IPS DF 6.9 (cell line): ENCODE results near the gene ARFIP1.
A peak's percentile ranks its signal among the peaks of the same experiment; 100 is the strongest.

ENCODE experiments used
- DNase-seq: peaks from one replicate; pipeline ENCODE4 v3.0.0-alpha.2; 2013; ENCODE audit warnings: low read depth, low spot score
- H3K27ac ChIP-seq: one replicate; pipeline ENCODE4 v1.5.1; 2013; ENCODE audit warnings: low read length, control low read depth
- H3K27me3 ChIP-seq: 2 replicates; pipeline ENCODE4 v1.6.1; 2013; ENCODE audit warnings: mild to moderate bottlenecking, low read length; ENCODE audit not compliant: control insufficient read depth, insufficient read depth
- H3K36me3 ChIP-seq: 2 replicates; pipeline ENCODE4 v1.6.1; 2013; ENCODE audit warnings: low read length; ENCODE audit not compliant: control insufficient read depth, insufficient read depth
- H3K4me1 ChIP-seq: 2 replicates; pipeline ENCODE4 v1.6.1; 2013; ENCODE audit warnings: low read length; ENCODE audit not compliant: control insufficient read depth, insufficient read depth
- H3K4me3 ChIP-seq: 2 replicates; pipeline ENCODE4 v1.5.1; 2013; ENCODE audit warnings: mild to moderate bottlenecking, low read length
- H3K9me3 ChIP-seq: 2 replicates; pipeline ENCODE4 v1.6.1; 2013; ENCODE audit warnings: low read length, inconsistent platforms; ENCODE audit not compliant: control insufficient read depth, insufficient read depth
- WGBS: extraction: QIAGEN DNeasy Blood & Tissue Kit; methylation state at CpG from one replicate; pipeline ENCODE4 v1.1.7; 2013; ENCODE audit warnings: mixed read lengths, missing lambda C conversion rate; ENCODE audit not compliant: insufficient read length, insufficient coverage; 5-methylcytosine and 5-hydroxymethylcytosine counted together

ARFIP1 gene

DNA sequence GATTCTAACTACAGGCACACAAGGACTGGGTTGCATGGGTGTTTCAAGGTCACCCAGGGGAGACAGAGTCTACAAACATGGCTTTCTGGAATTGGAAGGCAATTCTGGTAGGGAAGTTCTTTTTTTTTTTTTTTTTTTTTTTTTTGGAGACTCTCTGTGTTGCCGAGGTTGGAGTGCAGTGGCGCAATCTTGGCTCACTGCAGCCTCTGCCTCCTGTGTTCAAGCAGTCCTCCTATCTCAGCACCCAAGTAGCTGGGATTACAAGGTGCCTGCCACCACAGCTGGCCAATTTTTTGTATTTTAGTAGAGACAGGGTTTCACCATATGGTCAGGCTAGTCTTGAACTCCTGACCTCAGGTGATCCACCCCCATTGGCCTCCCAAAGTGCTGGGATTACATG, 140.1 kb downstream of the ARFIP1 start:
- Histone ChIP-seq H3K4me1 (no peaks in the 10 kb centered on the region), H3K36me3 (no peaks in the 10 kb centered on the region), H3K9me3 (no peaks in the 10 kb centered on the region), H3K27ac (no peak overlapping the region), H3K27me3 (no peaks in the 10 kb centered on the region), H3K4me3 (no peak overlapping the region)
- no peak for DNase-seq
- WGBS = no CpG with 5 or more reads among the region's 2 CpGs

DNA sequence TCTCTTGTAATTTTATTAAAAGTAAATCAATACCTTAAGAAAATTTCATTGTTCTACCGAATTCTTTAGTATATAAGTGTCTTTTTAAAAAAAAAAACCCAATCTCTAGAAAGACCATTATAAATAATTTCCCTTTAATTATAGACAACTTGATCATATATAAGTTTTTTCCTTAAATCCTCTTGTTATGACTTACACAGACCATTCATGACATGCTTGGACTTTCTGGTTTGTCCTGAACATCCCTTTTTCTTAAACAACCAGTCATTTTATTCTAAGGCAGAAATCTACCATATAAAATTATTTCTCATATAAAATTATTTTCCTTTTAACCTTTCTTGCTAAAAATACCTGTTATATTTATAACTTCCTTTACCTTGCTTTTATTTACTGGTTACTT, 141.0 kb downstream of the ARFIP1 start:
- no peaks in the 10 kb centered on the region for H3K9me3 ChIP-seq
- no peak overlapping the region for H3K27ac ChIP-seq
- no peaks in the 10 kb centered on the region for H3K36me3 ChIP-seq
- DNase-seq = no peak
- H3K4me1 ChIP-seq = no peaks in the 10 kb centered on the region; the same call in 1 of the 2 replicates
- no peak overlapping the region for H3K4me3 ChIP-seq
- WGBS = no CpG with 5 or more reads among the region's 1 CpG
- H3K27me3 ChIP-seq = no peaks in the 10 kb centered on the region

DNA sequence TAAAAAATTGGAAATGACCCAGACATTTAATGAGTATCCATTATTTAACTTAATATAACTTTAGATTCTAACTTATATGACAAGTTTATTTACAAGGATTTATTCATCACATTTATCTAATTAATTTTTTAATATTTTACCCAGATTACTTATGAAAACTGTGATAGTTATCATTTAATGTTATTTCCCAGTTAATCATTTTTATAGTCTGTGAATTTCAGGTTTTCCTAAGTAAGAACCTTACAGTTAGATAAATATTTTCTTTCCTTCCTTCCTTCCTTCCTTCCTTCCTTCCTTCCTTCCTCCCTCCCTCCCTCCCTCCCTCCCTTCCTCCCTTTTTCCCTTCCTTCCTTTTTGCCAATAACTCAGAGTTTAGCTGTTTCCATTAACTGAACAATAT, 141.5 kb downstream of the ARFIP1 start:
- H3K4me3 ChIP-seq = no peak overlapping the region
- no peaks in the 10 kb centered on the region for H3K9me3 ChIP-seq
- H3K27ac ChIP-seq = no peak overlapping the region
- H3K27me3 ChIP-seq = no peaks in the 10 kb centered on the region
- DNase-seq = no peak
- no peaks in the 10 kb centered on the region for H3K36me3 ChIP-seq
- no peaks in the 10 kb centered on the region; the same call in 1 of the 2 replicates for H3K4me1 ChIP-seq

- Histone ChIP-seq H3K9me3 (no peaks in the 10 kb centered on the region), H3K4me1 (peaks cover 7% of the 10 kb centered on the region; the same call in 1 of the 2 replicates), H3K4me3 (no peak overlapping the region), H3K27ac (no peak overlapping the region), H3K27me3 (no peaks in the 10 kb centered on the region), H3K36me3 (no peaks in the 10 kb centered on the region)
- no CpG with 5 or more reads among the region's 1 CpG for whole genome bisulfite sequencing
- no peak for DNase-seq
Measured at GRCh38 chr4:152925851-152926250, 146.1 kb downstream of the ARFIP1 start.

DNA sequence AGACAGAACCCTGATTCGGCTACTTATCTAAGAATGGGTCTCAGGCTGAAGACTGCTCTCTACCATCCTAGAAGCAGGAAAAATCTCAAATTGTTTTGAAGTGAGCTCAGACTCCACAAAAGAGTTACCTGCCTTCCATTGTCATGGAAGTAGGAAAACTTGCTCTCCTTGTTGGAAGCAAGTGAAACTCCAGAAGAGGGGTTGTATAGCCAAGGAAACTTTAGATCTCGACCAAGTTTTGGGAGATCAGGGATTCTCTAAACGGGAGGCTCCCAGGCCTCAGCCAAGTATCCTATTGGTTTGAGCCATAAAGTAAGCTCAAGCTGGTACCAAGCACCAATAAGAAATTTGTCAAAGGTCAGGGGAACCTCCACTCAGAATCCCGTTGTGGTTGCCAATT, 147.2 kb downstream of the ARFIP1 start:
- WGBS = no CpG with 5 or more reads among the region's 4 CpGs
- no peak for DNase-seq
- Histone ChIP-seq H3K27me3 (no peaks in the 10 kb centered on the region), H3K4me1 (peaks cover 7% of the 10 kb centered on the region; the same call in 1 of the 2 replicates), H3K4me3 (no peak overlapping the region), H3K9me3 (no peaks in the 10 kb centered on the region), H3K36me3 (no peaks in the 10 kb centered on the region), H3K27ac (no peak overlapping the region)

- DNase-seq = no peak
- no peaks in the 10 kb centered on the region for H3K27me3 ChIP-seq
- no CpG with 5 or more reads among the region's 3 CpGs for WGBS
- H3K9me3 ChIP-seq = no peaks in the 10 kb centered on the region
- no peaks in the 10 kb centered on the region for H3K36me3 ChIP-seq
- H3K4me1 ChIP-seq = peaks cover 7% of the 10 kb centered on the region; the same call in 1 of the 2 replicates
- H3K4me3 ChIP-seq = no peak overlapping the region
- H3K27ac ChIP-seq = no peak overlapping the region
Measured at GRCh38 chr4:152927737-152928136, 148.0 kb downstream of the ARFIP1 start.

DNA sequence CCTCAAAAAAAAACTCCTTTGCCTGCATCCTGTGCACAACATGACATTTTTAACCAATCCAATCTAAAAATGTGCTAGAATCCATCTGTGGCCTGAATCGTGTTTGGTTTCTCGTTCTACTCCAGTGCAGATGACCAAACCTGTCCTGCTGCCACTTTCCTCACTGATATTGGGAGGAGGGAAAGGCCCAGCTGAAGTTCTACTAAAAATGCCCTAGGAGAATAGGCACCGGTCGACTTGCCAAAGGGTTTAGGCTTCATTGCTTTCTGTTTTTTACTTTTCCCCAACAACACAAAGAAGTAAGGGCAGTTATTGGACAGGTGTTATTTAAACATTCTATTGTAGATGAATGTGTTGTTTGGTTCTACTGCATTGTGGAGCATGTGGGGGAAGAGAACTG, 148.5 kb downstream of the ARFIP1 start:
- WGBS = no CpG with 5 or more reads among the region's 4 CpGs
- peaks cover 7% of the 10 kb centered on the region; the same call in 1 of the 2 replicates for H3K4me1 ChIP-seq
- DNase-seq = no peak
- no peaks in the 10 kb centered on the region for H3K9me3 ChIP-seq
- H3K27ac ChIP-seq = no peak overlapping the region
- H3K27me3 ChIP-seq = no peaks in the 10 kb centered on the region
- no peak overlapping the region for H3K4me3 ChIP-seq
- no peaks in the 10 kb centered on the region for H3K36me3 ChIP-seq

DNA sequence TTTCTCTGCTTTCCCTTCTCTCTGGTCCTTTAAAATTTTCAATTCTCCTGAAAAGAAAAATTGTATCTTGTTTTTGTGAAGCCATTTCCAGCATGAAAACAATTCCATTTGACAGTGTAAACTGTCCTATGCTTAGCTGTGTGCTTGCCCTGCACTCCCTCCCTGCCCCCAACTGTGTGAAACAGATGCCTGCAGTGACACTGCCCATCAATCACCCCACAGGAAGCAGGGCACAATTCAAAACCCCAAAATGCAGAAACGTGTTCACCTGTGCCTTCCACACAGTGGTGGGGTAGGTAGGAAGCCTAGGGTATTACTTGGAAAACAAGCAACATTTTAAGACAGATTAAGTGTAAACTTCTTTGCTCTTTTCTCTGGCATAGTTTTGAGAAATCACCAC, 150.1 kb downstream of the ARFIP1 start:
- Histone ChIP-seq H3K9me3 (no peaks in the 10 kb centered on the region), H3K4me1 (peaks cover 10% of the 10 kb centered on the region; the same call in 1 of the 2 replicates), H3K36me3 (no peaks in the 10 kb centered on the region), H3K27me3 (no peaks in the 10 kb centered on the region), H3K27ac (no peak overlapping the region), H3K4me3 (no peak overlapping the region)
- WGBS = no CpG with 5 or more reads among the region's 1 CpG
- no peak for DNase-seq

DNA sequence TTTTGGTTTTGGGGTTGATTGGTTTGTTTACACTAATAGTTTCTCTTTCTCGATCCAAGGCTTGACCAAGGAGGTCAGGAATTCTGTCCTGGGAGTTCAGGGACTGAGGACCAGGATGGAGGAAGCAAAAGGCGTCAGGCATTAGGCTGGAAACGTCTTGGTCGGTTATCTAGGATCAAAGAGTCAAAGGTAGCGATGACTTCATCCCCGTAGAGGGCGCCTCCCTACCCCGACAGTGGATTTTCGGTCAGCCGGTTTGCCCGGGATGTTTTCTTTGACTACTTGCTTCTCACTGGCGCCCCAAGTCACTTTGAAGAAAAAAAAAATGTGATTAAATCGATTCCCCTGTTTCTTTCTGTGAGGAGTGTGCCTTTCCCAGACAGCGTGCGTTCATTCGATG, 155.4 kb downstream of the ARFIP1 start:
- DNase-seq = no peak
- Histone ChIP-seq H3K27me3 (no peaks in the 10 kb centered on the region), H3K36me3 (no peaks in the 10 kb centered on the region; the same call in 1 of the 2 replicates), H3K9me3 (no peaks in the 10 kb centered on the region), H3K4me1 (peaks cover 14% of the 10 kb centered on the region; the same call in 1 of the 2 replicates), H3K4me3 (peak overlapping the region; percentile 73; the same call in 1 of the 2 replicates), H3K27ac (no peak overlapping the region)
- WGBS = no CpG with 5 or more reads among the region's 16 CpGs

DNA sequence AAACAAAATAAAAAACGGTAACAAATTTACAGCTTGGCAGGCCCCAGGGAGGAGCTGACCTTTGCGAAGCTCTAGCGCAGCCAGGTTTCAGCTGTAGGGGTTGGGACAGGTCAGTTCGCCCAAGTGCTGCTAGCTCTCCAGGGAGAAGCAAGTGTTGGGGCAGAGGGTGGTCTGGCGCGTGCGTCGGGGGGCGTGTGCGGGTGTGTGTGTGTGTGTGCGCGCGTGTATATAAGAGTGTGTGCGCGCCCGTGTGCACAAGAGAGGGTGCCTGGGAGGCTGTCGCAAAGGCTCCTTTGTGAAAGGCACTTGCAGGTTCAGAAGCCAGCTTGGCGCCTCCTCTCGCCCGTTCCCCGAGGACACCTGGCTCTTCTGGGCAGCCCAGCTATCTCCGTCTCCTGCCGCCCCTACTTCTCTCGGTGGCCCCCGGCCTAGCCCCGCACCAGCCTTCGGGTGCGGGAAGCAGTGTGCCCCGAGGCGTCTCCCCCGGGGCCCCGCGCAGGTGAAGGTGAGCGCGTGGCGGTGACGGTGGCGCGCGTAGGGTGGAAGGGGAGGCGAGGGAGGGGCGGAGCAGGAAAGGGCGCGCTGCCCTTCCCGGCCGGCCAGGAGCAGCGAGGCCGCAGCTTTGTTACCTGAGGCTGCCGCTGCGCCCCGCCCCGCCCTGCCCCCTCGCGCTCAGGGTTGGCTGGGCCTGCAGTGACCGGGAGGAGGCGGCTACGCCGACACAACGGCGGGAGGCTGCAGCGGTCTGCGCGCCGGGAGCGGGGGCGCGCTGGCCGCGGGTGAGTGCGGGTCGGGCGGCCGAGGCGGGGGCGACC, 156.1 kb downstream of the ARFIP1 start, which contains the start of gene FHDC1:
FHDC1 (plus strand) TSS at position 693 of the 815 bp plus-strand sequence. CDS start 6,735 bp downstream, outside the sequence.
- Histone ChIP-seq H3K27ac (no peak within 1 kb of the TSS), H3K36me3 (no peaks in the 10 kb centered on the region; the same call in 1 of the 2 replicates), H3K4me1 (peaks cover 12% of the 10 kb centered on the region; the same call in 1 of the 2 replicates), H3K4me3 (peak within 1 kb of the TSS; percentile 73), H3K27me3 (no peaks in the 10 kb centered on the region), H3K9me3 (no peaks in the 10 kb centered on the region)
- DNase-seq = no peak
- WGBS = no CpG with 5 or more reads among the region's 75 CpGs
